Spleen (tissue), 7 donors: Measurements from ENCODE around the gene NDC80.

Experiments
- CTCF ChIP-seq, 11 experiments: fragments of 200-600 bp in 7 of 11; fragments of 450-650 bp in 4 of 11; sonication (generic) in 4 of 11; IDR thresholded peaks in 8 of 11; conservative IDR thresholded peaks in 3 of 11; 1 replicate in 7 of 11; 2 replicates in 4 of 11; pipeline versions ENCODE4 v1.4.0 to v1.8.0; 2016 to 2021; ENCODE audit warnings: antibody characterized with exemption in 11 of 11, inconsistent platforms in 4 of 11, mild to moderate bottlenecking in 1 of 11
- POLR2A ChIP-seq, 3 donors: fragments of 450-650 bp; IDR thresholded peaks; one replicate each; pipeline ENCODE4 v1.5.1; 2017; ENCODE audit warnings: antibody characterized with exemption in 3 of 3, mild to moderate bottlenecking in 1 of 3
- POLR2AphosphoS5 ChIP-seq, 3 donors: sonication (generic); formaldehyde crosslinking; IDR thresholded peaks; one replicate each; pipeline ENCODE4 v1.5.1; 2017; ENCODE audit warnings: antibody characterized with exemption in 3 of 3
- donor health status: DM: no; HTN: no; CAD: no; lungs with moderate emphysema.
- donor health status: DM: no; HTN: no; CAD: no.
- donor health status: DM: no; HTN: no; CAD: no.

DNA sequence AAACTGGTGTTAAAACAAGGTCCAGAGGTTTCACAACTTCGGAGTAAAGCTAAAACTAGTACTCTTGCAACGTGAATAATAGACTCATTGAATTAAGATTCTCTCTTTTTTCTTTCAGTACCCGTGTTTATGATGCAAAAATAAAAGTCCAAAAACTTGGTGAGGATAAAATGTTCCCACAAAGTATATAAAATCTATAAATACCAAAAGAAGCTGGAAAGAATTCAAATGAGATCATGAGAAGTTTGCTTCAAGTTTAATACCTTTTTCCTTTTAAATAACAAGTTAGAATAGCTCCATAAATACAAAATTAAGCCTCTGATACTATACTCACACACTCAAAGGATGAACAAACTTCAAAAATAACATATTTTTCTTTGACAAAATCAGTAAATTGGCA lies 34.1 kb upstream of the NDC80 start:
- TF ChIP-seq CTCF (IDR thresholded peaks at IDR 0.05 in 8 of 11, conservative IDR thresholded peaks at IDR 0.05 in 3 of 11): no peak
- TF ChIP-seq POLR2A (IDR thresholded peaks at IDR 0.05): no peak
- no peak for TF ChIP-seq POLR2AphosphoS5 (IDR thresholded peaks at IDR 0.05)
